HFFc6 (cell line): Measurements from ENCODE around the gene KLHL42. TPM values are rescaled to one million over a fixed set of nuclear protein-coding genes. Genes with fewer than 3 reads are reported as not detected.
"Not testable (repeated sequence)": the region's sequence is repeated elsewhere in the genome, so short reads cannot be mapped to it uniquely, and the experiment has no call there.

Source experiments
- DNase-seq: peaks from one replicate; pipeline ENCODE4 v3.0.0-alpha.2; 2018
- H3K27ac Mint-ChIP-seq: 2 replicates; pipeline ENCODE4 v1.8.0; 2020; ENCODE audit warnings: mild to moderate bottlenecking, mixed read lengths
- H3K27me3 Mint-ChIP-seq: 2 replicates; pipeline ENCODE4 v1.8.0; 2021; ENCODE audit warnings: mild to moderate bottlenecking, moderate library complexity, mixed read lengths; ENCODE audit not compliant: insufficient read depth
- H3K36me3 Mint-ChIP-seq: 2 replicates; pipeline ENCODE4 v1.8.0; 2021; ENCODE audit warnings: low read depth, mixed read lengths
- H3K4me1 Mint-ChIP-seq: 2 replicates; pipeline ENCODE4 v1.8.0; 2020; ENCODE audit warnings: low read depth, mixed read lengths
- H3K4me3 Mint-ChIP-seq: 2 replicates; pipeline ENCODE4 v1.8.0; 2020; ENCODE audit warnings: mild to moderate bottlenecking, moderate library complexity, mixed read lengths
- H3K9me3 Mint-ChIP-seq: 2 replicates; pipeline ENCODE4 v1.8.0; 2020; ENCODE audit warnings: mild to moderate bottlenecking, mixed read lengths
- total RNA-seq, 6 experiments: library from RNA; stranded (reverse); fragmentation: NEBNext Ultra II Directional; extraction: Animal tissue kit (Norgen Biotek cat#: 25700); gene quantifications; 2 replicates in 1 of 6; 3 replicates in 5 of 6; pipeline ENCODE4 v1.2.3, GENCODE V29; 2021
- TF ChIP-seq, protein P1 (sequence below): fragments of 200-600 bp; sonication (generic); IDR thresholded peaks from 2 replicates; pipeline ENCODE4 v1.5.0; 2021; ENCODE audit warnings: antibody characterized with exemption, mild to moderate bottlenecking

Gene KLHL42
- total RNA-seq, 6 experiments from 2014 or later, result 17.6 to 24.7 (median 19.3) TPM

DNA sequence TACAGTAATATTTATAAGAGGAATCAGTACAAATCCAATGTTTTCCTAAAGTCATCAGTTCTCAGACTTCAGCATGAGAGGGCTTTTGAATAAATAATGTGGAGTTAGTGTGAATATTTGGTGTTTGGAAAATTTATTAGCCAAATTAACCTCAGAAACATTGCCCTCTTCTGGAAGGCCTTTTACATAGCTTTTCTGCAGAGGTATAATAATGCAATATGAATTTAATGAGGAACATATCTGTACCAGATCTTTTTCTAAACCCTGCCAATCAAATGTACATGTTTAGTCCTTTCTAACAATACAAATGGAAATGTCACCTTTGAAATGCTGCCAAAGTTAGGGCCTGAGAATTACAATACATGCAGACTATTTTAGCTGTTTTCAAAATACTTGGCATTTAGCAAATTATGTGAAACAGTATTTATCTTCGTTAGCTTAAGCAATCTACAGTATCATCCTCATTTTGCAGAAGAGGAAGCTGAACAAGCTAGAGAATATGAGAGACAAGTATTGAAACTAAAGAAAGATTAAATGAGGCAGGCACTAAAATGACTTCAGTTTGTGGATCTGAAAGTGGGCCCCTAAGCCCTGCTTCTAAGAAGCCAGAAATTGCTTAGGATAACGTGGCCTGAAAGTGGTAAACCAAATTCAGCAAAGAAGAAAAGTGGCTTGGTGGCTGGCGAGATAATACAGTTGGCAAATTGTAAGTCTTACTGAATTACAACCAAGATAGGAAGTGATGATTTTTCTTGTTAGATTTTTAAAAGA, 60.4 kb downstream of the KLHL42 start:
- Mint-ChIP-seq H3K9me3 (no peaks in the 10 kb centered on the region), H3K36me3 (no peaks in the 10 kb centered on the region), H3K4me3 (no peak overlapping the region), H3K4me1 (peaks cover 17% of the 10 kb centered on the region), H3K27ac (no peak overlapping the region), H3K27me3 (peaks cover 8% of the 10 kb centered on the region)
- DNase-seq, result peak; percentile 10
- TF ChIP-seq, protein P1, sequence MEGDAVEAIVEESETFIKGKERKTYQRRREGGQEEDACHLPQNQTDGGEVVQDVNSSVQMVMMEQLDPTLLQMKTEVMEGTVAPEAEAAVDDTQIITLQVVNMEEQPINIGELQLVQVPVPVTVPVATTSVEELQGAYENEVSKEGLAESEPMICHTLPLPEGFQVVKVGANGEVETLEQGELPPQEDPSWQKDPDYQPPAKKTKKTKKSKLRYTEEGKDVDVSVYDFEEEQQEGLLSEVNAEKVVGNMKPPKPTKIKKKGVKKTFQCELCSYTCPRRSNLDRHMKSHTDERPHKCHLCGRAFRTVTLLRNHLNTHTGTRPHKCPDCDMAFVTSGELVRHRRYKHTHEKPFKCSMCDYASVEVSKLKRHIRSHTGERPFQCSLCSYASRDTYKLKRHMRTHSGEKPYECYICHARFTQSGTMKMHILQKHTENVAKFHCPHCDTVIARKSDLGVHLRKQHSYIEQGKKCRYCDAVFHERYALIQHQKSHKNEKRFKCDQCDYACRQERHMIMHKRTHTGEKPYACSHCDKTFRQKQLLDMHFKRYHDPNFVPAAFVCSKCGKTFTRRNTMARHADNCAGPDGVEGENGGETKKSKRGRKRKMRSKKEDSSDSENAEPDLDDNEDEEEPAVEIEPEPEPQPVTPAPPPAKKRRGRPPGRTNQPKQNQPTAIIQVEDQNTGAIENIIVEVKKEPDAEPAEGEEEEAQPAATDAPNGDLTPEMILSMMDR, result peak; percentile 75

DNA sequence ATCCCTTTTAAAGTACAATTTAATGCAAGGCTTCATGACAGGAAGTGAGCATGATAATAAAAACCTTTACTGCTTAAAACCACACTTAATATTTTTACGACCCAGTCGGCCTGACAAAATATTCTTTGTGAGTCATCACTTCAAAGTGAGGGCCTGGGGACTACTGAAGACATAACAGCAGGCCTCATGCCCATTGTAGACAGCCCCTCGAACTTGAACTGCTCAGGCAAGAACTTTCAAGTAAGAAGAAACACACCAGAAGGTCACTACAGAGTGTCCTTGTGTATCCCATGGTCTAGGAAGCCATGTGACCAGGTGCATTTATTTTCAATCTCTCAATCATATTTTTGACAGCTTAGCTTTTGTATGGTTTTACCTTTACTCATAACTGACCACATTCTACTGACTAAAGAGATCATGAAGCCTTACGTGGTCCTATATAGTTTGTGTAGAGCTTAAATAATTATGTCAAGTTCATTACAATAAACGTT, 61.4 kb downstream of the KLHL42 start:
- H3K4me3 Mint-ChIP-seq, result no peak overlapping the region
- H3K9me3 Mint-ChIP-seq, result no peaks in the 10 kb centered on the region
- H3K36me3 Mint-ChIP-seq, result no peaks in the 10 kb centered on the region; the same call in 1 of the 2 replicates
- peaks cover 17% of the 10 kb centered on the region for H3K4me1 Mint-ChIP-seq
- peaks cover 10% of the 10 kb centered on the region for H3K27me3 Mint-ChIP-seq
- TF ChIP-seq, protein P1, result no peak
- H3K27ac Mint-ChIP-seq, result peak overlapping the region; percentile 43; the same call in 1 of the 2 replicates
- peak; percentile 22 for DNase-seq

DNA sequence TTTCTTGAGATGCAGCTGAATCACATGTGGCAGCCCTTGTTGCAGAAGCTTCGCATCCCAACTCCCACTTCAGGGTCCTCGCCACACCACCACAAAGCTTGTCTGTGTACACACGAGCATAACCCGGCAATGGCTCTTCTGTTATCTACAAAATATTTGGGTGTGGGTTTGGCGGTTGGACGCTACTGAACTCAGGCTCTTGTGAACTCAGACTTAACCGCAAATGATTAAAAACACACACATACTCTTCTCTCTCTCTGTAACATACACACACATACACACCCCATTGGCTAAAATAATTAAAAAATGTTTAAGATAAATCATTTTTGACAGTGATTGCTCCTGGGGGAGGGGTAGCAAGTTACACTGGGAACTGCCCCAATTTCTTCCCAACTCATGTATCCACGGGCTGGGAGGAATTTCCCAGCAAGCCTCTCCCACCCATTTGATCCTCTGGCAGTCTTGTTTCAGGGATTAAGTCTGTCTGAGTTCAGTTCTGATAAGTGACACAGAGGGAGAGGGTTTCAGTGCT, 63.7 kb downstream of the KLHL42 start:
- Mint-ChIP-seq H3K27ac (no peak overlapping the region), H3K4me1 (peaks cover 17% of the 10 kb centered on the region), H3K27me3 (peaks cover 11% of the 10 kb centered on the region), H3K9me3 (peaks cover 4% of the 10 kb centered on the region; the same call in 1 of the 2 replicates), H3K4me3 (no peak overlapping the region), H3K36me3 (peaks cover 5% of the 10 kb centered on the region; the same call in 1 of the 2 replicates)
- DNase-seq, result no peak
- TF ChIP-seq, protein P1, result no peak

DNA sequence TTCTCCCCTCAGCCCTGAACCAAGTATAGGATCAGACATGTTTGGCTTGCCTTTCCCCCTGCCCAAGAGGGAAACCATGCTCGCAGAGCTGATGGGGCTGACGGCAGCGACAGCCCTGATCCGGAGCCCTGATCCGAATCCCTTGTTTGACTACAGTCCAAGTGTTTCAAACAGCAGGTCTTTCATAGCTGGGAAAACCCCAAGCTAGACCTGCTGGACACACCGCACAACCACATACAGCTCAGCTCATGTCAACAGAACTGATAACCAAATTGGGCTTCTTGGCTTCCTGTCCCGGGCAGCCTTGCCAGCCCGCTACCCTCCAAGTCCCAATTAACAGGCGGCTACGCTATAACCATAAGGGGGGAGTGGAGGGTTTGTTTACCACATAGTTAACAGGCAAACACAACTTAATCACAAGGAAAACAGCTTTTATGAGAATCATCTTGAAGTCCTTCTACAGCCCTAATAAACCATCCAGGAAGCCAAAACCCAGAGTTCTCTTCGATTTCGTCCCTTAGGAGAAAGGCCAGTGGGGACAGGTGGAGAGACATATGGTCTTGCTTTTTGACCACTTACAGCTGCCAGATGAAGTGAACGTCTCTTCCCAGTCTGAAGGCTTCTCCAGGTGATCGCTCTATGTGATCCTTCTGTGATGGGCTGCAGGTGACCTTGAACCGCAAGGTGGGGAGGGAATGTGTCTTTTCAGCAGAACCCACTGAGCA, 64.5 kb downstream of the KLHL42 start:
- no peak for DNase-seq

DNA sequence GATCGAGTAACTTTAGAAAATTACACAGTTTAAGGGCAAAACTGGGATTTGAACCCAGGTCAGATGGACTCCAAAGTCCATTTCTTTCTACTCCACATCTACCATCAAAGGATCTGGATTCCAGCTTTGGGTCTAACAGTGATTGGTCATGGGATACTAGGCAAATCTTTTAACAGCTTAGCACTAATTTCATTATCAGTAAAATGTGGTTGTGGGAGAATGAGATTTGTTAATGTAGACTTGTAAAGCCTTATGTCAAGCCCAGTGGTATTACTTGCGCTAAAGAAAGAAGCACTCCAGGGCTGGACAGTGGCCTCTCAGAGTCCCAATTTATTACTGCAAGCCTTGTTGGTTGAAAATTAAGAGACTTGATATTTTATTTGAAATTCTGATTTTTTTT, 65.2 kb downstream of the KLHL42 start:
- peaks cover 16% of the 10 kb centered on the region for H3K4me1 Mint-ChIP-seq

More for the DNA sequence above, 64.5 kb downstream of the KLHL42 start:
- peaks cover 11% of the 10 kb centered on the region for H3K27me3 Mint-ChIP-seq
- no peak overlapping the region for H3K27ac Mint-ChIP-seq
- H3K4me3 Mint-ChIP-seq, result no peak overlapping the region
- TF ChIP-seq, protein P1, result no peak
- peaks cover 10% of the 10 kb centered on the region for H3K36me3 Mint-ChIP-seq
- peaks cover 11% of the 10 kb centered on the region for H3K9me3 Mint-ChIP-seq
- H3K4me1 Mint-ChIP-seq, result peaks cover 17% of the 10 kb centered on the region

DNA sequence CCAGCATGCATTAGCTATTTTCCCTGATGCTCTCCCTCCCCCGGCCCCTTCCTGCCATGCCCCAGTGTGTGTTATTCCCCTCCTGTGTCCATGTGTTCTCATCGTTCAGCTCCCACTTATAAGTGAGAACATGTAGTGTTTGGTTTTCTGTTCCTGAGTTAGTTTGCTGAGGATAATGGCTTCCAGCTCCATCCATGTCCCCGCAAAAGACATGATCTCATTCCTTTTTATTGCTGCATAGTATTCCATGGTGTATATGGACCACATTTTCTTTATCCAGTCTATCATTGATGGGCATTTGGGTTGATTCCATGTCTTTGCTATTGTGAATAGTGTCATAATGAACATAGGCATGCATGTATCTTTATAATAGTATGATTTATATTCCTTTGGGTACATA, 65.7 kb downstream of the KLHL42 start:
- peaks cover 14% of the 10 kb centered on the region for H3K36me3 Mint-ChIP-seq
- H3K4me3 Mint-ChIP-seq, H3K27ac Mint-ChIP-seq, DNase-seq: not testable (repeated sequence)
- peaks cover 14% of the 10 kb centered on the region for H3K9me3 Mint-ChIP-seq
- H3K4me1 Mint-ChIP-seq, result peaks cover 10% of the 10 kb centered on the region
- H3K27me3 Mint-ChIP-seq, result peaks cover 15% of the 10 kb centered on the region

More for the DNA sequence above, 65.2 kb downstream of the KLHL42 start:
- no peak for DNase-seq
- no peak overlapping the region for H3K27ac Mint-ChIP-seq
- peaks cover 11% of the 10 kb centered on the region for H3K27me3 Mint-ChIP-seq
- peaks cover 11% of the 10 kb centered on the region for H3K36me3 Mint-ChIP-seq
- TF ChIP-seq, protein P1, result no peak
- H3K9me3 Mint-ChIP-seq, result peaks cover 14% of the 10 kb centered on the region
- no peak overlapping the region for H3K4me3 Mint-ChIP-seq

DNA sequence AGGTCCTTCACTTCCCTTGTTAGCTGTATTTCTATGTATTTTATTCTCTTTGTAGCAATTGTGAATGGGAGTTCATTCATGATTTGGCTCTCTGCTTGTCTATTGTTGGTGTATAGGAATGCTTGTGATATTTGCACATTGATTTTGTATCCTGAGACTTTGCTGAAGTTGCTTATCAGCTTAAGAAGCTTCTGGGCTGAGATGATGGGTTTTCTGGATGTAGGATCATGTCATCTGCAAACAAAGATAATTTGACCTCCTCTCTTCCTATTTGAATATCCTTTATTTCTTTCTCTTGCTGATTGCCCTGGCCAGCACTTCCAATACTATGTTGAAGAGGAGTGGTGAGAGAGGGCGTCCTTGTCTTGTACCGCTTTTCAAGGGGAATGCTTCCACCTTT, 67.3 kb downstream of the KLHL42 start:
- not testable (repeated sequence) for H3K4me3 Mint-ChIP-seq, H3K4me1 Mint-ChIP-seq, H3K27ac Mint-ChIP-seq, DNase-seq
- Mint-ChIP-seq H3K36me3 (peaks cover 14% of the 10 kb centered on the region), H3K27me3 (peaks cover 14% of the 10 kb centered on the region), H3K9me3 (peaks cover 14% of the 10 kb centered on the region)
